Measurements from ENCODE around the gene ZNF215. TPM values are rescaled to one million over a fixed set of nuclear protein-coding genes. Genes with fewer than 3 reads are reported as not detected.

ZNF215 gene
- polyA plus RNA-seq, 1 donor from 2014 or later, result 2.5 TPM

DNA sequence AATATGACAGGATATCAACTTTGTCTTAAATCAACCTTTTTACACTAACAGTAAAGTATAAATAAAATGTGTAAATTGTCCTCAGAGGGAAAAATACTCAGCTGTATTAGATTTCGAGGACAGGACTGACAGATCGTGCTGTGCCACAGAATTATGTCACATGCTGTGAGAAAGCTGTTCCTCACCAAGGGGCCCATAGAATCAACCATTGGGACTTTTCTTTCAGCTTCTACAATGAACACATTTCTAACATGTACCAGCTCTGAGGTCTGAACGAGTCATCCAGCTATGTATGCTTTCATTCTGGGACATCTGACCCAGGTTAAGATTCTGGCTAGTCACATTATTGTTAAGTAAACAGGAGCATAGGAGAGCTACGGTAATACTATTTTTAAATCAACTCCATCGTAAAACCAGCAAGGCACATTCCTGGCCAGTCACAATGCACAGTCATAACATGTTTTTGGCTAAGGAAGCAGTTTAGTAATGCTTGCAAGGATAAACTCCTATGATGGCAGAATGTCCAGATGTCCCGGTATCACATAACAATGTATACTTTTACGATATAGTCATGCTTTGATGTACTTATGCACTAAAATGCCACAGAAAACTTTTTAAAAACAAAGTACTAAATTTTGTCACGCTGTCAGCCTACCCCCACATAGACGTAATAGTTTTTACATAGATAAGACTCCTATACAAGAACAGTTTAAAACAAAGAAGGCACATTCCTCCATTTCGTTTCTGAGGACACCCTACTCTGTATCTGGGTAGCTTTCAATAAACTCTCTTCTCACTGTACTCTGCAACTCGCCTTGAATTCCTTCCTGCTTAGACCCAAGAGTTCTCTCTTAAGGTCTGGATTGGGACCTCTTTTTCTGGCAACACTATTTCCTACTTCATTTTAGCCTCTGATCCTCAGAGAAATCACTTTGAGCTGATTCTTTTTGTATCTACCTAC lies 66.5 kb downstream of the ZNF215 start:
- H3K4me2 ChIP-seq (ENCODE audit: low read length), result no peak overlapping the region
- H3K36me3 ChIP-seq (ENCODE audit: insufficient read depth, low read length), result no peaks in the 10 kb centered on the region
- no peaks in the 10 kb centered on the region for H3K9me2 ChIP-seq (ENCODE audit: insufficient read depth, low read length)
- no peaks in the 10 kb centered on the region for H3K79me2 ChIP-seq (replicated peaks; ENCODE audit: insufficient read depth, low read length)
- no peaks in the 10 kb centered on the region for H4K20me1 ChIP-seq (ENCODE audit: insufficient read depth)
- H3K27ac ChIP-seq (ENCODE audit: low read length), result no peak overlapping the region
- H3K27me3 ChIP-seq (ENCODE audit: insufficient read depth, low read depth, low read length), result no peaks in the 10 kb centered on the region
- no peak overlapping the region for H3K4me3 ChIP-seq (ENCODE audit: low read length)
- no peaks in the 10 kb centered on the region for H3K9me3 ChIP-seq (ENCODE audit: low read length)
- H3F3A ChIP-seq (ENCODE audit: insufficient read depth, low read length, poor library complexity, severe bottlenecking), result no peaks in the 10 kb centered on the region
- H3K9ac ChIP-seq (ENCODE audit: low read length), result no peak overlapping the region
- H2AFZ ChIP-seq (ENCODE audit: low read depth, low read length), result no peak overlapping the region
- TF ChIP-seq RAD21 (conservative IDR thresholded peaks at IDR 0.05) (no peak), EP300 (conservative IDR thresholded peaks at IDR 0.05; ENCODE audit: poor library complexity, severe bottlenecking) (peak; percentile 51)

DNA sequence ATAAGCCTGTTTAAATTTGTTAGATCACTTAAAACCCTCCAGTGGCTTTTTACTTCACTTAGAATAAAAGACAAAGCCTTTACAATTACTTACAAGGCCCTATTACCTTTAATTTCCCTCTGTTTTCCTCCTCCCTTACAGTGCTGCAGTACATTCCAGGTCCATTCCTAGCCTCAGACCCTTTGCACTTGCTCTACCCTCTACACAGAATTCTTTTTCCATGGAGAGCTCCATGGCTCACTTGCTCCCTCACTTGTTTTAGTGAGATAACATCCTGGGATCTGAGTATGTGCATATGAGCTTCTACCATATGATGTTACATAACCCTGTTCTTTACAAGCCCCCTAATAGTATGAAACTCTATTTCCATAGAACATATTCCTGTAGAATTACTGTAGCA lies 69.5 kb downstream of the ZNF215 start:
- Histone ChIP-seq H3K79me2 (replicated peaks; ENCODE audit: insufficient read depth, low read length) (no peaks in the 10 kb centered on the region), H3K36me3 (ENCODE audit: insufficient read depth, low read length) (no peaks in the 10 kb centered on the region), H3K4me3 (ENCODE audit: low read length) (no peak overlapping the region), H4K20me1 (ENCODE audit: insufficient read depth) (no peaks in the 10 kb centered on the region), H3K27me3 (ENCODE audit: insufficient read depth, low read depth, low read length) (no peaks in the 10 kb centered on the region), H3K4me2 (ENCODE audit: low read length) (no peak overlapping the region), H3F3A (ENCODE audit: insufficient read depth, low read length, poor library complexity, severe bottlenecking) (no peaks in the 10 kb centered on the region), H3K27ac (ENCODE audit: low read length) (no peak overlapping the region), H3K9me3 (ENCODE audit: low read length) (no peaks in the 10 kb centered on the region), H3K9ac (ENCODE audit: low read length) (no peak overlapping the region), H2AFZ (ENCODE audit: low read depth, low read length) (no peak overlapping the region), H3K9me2 (ENCODE audit: insufficient read depth, low read length) (no peaks in the 10 kb centered on the region)
- TF ChIP-seq, protein P1, sequence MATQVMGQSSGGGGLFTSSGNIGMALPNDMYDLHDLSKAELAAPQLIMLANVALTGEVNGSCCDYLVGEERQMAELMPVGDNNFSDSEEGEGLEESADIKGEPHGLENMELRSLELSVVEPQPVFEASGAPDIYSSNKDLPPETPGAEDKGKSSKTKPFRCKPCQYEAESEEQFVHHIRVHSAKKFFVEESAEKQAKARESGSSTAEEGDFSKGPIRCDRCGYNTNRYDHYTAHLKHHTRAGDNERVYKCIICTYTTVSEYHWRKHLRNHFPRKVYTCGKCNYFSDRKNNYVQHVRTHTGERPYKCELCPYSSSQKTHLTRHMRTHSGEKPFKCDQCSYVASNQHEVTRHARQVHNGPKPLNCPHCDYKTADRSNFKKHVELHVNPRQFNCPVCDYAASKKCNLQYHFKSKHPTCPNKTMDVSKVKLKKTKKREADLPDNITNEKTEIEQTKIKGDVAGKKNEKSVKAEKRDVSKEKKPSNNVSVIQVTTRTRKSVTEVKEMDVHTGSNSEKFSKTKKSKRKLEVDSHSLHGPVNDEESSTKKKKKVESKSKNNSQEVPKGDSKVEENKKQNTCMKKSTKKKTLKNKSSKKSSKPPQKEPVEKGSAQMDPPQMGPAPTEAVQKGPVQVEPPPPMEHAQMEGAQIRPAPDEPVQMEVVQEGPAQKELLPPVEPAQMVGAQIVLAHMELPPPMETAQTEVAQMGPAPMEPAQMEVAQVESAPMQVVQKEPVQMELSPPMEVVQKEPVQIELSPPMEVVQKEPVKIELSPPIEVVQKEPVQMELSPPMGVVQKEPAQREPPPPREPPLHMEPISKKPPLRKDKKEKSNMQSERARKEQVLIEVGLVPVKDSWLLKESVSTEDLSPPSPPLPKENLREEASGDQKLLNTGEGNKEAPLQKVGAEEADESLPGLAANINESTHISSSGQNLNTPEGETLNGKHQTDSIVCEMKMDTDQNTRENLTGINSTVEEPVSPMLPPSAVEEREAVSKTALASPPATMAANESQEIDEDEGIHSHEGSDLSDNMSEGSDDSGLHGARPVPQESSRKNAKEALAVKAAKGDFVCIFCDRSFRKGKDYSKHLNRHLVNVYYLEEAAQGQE (IDR thresholded peaks at IDR 0.05; ENCODE audit: borderline replicate concordance), result no peak
- TF ChIP-seq EZH2 (IDR thresholded peaks at IDR 0.05; ENCODE audit: borderline replicate concordance, insufficient read depth, low read length, poor library complexity, severe bottlenecking), result no peak
- TF ChIP-seq MXI1 (conservative IDR thresholded peaks at IDR 0.05; ENCODE audit: poor library complexity, severe bottlenecking), result no peak
- TF ChIP-seq, protein P2, sequence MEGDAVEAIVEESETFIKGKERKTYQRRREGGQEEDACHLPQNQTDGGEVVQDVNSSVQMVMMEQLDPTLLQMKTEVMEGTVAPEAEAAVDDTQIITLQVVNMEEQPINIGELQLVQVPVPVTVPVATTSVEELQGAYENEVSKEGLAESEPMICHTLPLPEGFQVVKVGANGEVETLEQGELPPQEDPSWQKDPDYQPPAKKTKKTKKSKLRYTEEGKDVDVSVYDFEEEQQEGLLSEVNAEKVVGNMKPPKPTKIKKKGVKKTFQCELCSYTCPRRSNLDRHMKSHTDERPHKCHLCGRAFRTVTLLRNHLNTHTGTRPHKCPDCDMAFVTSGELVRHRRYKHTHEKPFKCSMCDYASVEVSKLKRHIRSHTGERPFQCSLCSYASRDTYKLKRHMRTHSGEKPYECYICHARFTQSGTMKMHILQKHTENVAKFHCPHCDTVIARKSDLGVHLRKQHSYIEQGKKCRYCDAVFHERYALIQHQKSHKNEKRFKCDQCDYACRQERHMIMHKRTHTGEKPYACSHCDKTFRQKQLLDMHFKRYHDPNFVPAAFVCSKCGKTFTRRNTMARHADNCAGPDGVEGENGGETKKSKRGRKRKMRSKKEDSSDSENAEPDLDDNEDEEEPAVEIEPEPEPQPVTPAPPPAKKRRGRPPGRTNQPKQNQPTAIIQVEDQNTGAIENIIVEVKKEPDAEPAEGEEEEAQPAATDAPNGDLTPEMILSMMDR (IDR thresholded peaks at IDR 0.05; ENCODE audit: poor library complexity, severe bottlenecking), result no peak
- no peak for TF ChIP-seq SMC3 (conservative IDR thresholded peaks at IDR 0.05; ENCODE audit: poor library complexity)
- TF ChIP-seq RAD21 (conservative IDR thresholded peaks at IDR 0.05), result no peak
- TF ChIP-seq POLR2AphosphoS5 (IDR thresholded peaks at IDR 0.05), result no peak
- TF ChIP-seq TAF1 (IDR thresholded peaks at IDR 0.05; ENCODE audit: low read depth), result no peak
- no peak for TF ChIP-seq EP300 (conservative IDR thresholded peaks at IDR 0.05; ENCODE audit: poor library complexity, severe bottlenecking)
